Astrocyte (in vitro differentiated cells and primary cell): ENCODE data around the gene TMC2.

Experiments used
- CTCF ChIP-seq: IDR thresholded peaks from 2 replicates; pipeline ENCODE4 v1.5.1; 2011; ENCODE audit warnings: low read depth, mild to moderate bottlenecking, inconsistent platforms, low read length, moderate library complexity; ENCODE audit not compliant: insufficient read depth
- EZH2 ChIP-seq: IDR thresholded peaks from 2 replicates; pipeline ENCODE4 v1.6.1; 2012; ENCODE audit warnings: mild to moderate bottlenecking, low read length, inconsistent platforms; ENCODE audit not compliant: insufficient read depth

DNA sequence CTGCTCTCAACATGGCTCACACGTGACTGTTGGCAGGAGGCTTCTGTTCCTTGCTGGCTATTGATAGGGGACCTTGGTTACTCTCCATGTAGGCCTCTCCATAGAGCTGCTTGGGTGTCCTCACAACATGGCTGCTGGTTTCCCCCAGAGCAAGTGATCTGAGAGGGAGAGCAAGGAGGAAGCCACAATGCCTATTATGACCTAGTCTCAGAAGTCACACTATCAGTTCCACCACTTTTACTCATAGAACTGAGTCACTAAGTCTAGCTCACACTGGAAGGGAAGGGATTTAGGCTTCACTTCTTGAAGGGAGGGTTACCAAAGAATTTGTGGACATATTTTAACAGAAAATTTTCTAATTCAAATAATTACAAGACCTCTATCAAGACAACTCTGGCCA lies 107.3 kb downstream of the TMC2 start:
- TF ChIP-seq EZH2, result no peak
- TF ChIP-seq CTCF, result no peak
